ENCODE data around the gene GSAP. TPM values are rescaled to one million over a fixed set of nuclear protein-coding genes. Genes with fewer than 3 reads are reported as not detected.

Gene GSAP
- total and polyA plus RNA-seq, 10 donors, result 35.9 to 96.5 (median 76.9) TPM

- intact Hi-C loops (cut with DNase I; ENCODE audit: low total_unique reads), result no loop called here
- Histone ChIP-seq H3K36me3 (no peaks in the 10 kb centered on the region), H3K9me3 (no peaks in the 10 kb centered on the region), H3K4me1 (peaks cover 0 to 29% (median 17%) of the 10 kb centered on the region in 6 donors), H3K4me3 (no peak overlapping the region), H3K27me3 (replicated peaks in 1 of 7) (no peaks in the 10 kb centered on the region), H3K27ac (no peak overlapping the region)
- TF ChIP-seq POLR2A (IDR thresholded peaks at IDR 0.05) (no peak), CTCF (IDR thresholded peaks at IDR 0.05 in 8 of 11, conservative IDR thresholded peaks at IDR 0.05 in 3 of 11) (no peak), POLR2AphosphoS5 (IDR thresholded peaks at IDR 0.05) (no peak)
- 93 to 96% (median 94%) methylated on average over 5 of the region's 5 CpGs for WGBS, 5 donors
- DNase-seq, result no peak
Measured at GRCh38 chr7:77271766-77272165, 144.4 kb downstream of the GSAP start.

- DNase-seq, result no peak
- no peak for TF ChIP-seq POLR2A (IDR thresholded peaks at IDR 0.05)
- no peak for TF ChIP-seq POLR2AphosphoS5 (IDR thresholded peaks at IDR 0.05)
- H3K36me3 ChIP-seq, result no peaks in the 10 kb centered on the region
- H3K4me1 ChIP-seq, result peaks cover 0 to 19% (median 16%) of the 10 kb centered on the region in 6 donors
- H3K27ac ChIP-seq, result peak overlapping the region in 5 of 8 donors; percentile 35 to 61 (median 44)
- 76 to 88% (median 83%) methylated on average over 1 of the region's 1 CpG for WGBS, 5 donors
- no peak overlapping the region for H3K4me3 ChIP-seq
- intact Hi-C loops (cut with DNase I; ENCODE audit: low total_unique reads), result no loop called here
- H3K9me3 ChIP-seq, result no peaks in the 10 kb centered on the region
- no peaks in the 10 kb centered on the region for H3K27me3 ChIP-seq (replicated peaks in 1 of 7)
Measured at GRCh38 chr7:77270094-77270480, 146.1 kb downstream of the GSAP start.

GRCh38 chr7:77269360-77270093, 146.6 kb downstream of the GSAP start:
- no peak for DNase-seq
- WGBS, 5 donors, result 61 to 73% (median 71%) methylated on average over 4 of the region's 4 CpGs

GRCh38 chr7:77266291-77266794, 149.8 kb downstream of the GSAP start:
- no peak for TF ChIP-seq POLR2A (IDR thresholded peaks at IDR 0.05)
- no peak for TF ChIP-seq CTCF (IDR thresholded peaks at IDR 0.05 in 8 of 11, conservative IDR thresholded peaks at IDR 0.05 in 3 of 11)
- no peak for TF ChIP-seq POLR2AphosphoS5 (IDR thresholded peaks at IDR 0.05)
- Histone ChIP-seq H3K4me3 (no peak overlapping the region), H3K9me3 (no peaks in the 10 kb centered on the region), H3K4me1 (peaks cover 0 to 19% (median 16%) of the 10 kb centered on the region in 6 donors), H3K36me3 (peaks cover 0 to 4% (median 0%) of the 10 kb centered on the region in 6 donors), H3K27ac (no peak overlapping the region), H3K27me3 (replicated peaks in 1 of 7) (no peaks in the 10 kb centered on the region)
- intact Hi-C loops (cut with DNase I; ENCODE audit: low total_unique reads), result no loop called here
- no peak for DNase-seq
- WGBS, 5 donors, result 67 to 96% (median 81%) methylated on average over 2 of the region's 2 CpGs

More at GRCh38 chr7:77269360-77270093, 146.6 kb downstream of the GSAP start:
- no peaks in the 10 kb centered on the region for H3K9me3 ChIP-seq
- peaks cover 0 to 19% (median 16%) of the 10 kb centered on the region in 6 donors for H3K4me1 ChIP-seq
- H3K27me3 ChIP-seq (replicated peaks in 1 of 7), result no peaks in the 10 kb centered on the region
- H3K4me3 ChIP-seq, result no peak overlapping the region
- peak overlapping the region in 5 of 8 donors; percentile 35 to 61 (median 44) for H3K27ac ChIP-seq
- intact Hi-C loops (cut with DNase I; ENCODE audit: low total_unique reads), result no loop called here
- TF ChIP-seq POLR2A (IDR thresholded peaks at IDR 0.05) (no peak), CTCF (IDR thresholded peaks at IDR 0.05 in 8 of 11, conservative IDR thresholded peaks at IDR 0.05 in 3 of 11) (no peak), POLR2AphosphoS5 (IDR thresholded peaks at IDR 0.05) (no peak)
- no peaks in the 10 kb centered on the region for H3K36me3 ChIP-seq
